ENCODE data around the gene ELMO3. TPM values are rescaled to one million over a fixed set of nuclear protein-coding genes. Genes with fewer than 3 reads are reported as not detected.

The ELMO3 gene
- total RNA-seq, 2 donors from 2014 or later: 3.0 to 3.1 TPM

- ATAC-seq (replicated peaks in 1 of 2) (no peak), DNase-seq (no peak)
- H3K4me1 Mint-ChIP-seq (ENCODE audit: low read depth): peaks cover 31% of the 10 kb centered on the region
- no peak overlapping the region for H3K27ac Mint-ChIP-seq
- H3K36me3 Mint-ChIP-seq (ENCODE audit: insufficient read depth in 2 of 2): peaks cover 9 to 18% of the 10 kb centered on the region in 2 donors
- no peaks in the 10 kb centered on the region for H3K27me3 Mint-ChIP-seq (ENCODE audit: low read depth)
- no peaks in the 10 kb centered on the region for H3K9me3 Mint-ChIP-seq
- no peak overlapping the region for H3K4me3 Mint-ChIP-seq
These were observed 31.2 kb downstream of the ELMO3 start for GRCh38 chr16:67229906-67230808.

- H3K36me3 Mint-ChIP-seq (ENCODE audit: insufficient read depth in 2 of 2): peaks cover 10 to 18% of the 10 kb centered on the region in 2 donors
- no peak overlapping the region for H3K27ac Mint-ChIP-seq
These were observed 32.1 kb downstream of the ELMO3 start for GRCh38 chr16:67230809-67231660.

GRCh38 chr16:67233596-67233995 is 34.7 kb downstream of the ELMO3 start:
- DNase-seq (no peak), ATAC-seq (replicated peaks in 1 of 2) (no peak)
- Mint-ChIP-seq H3K27ac (no peak overlapping the region), H3K4me1 (ENCODE audit: low read depth) (peaks cover 7% of the 10 kb centered on the region), H3K27me3 (ENCODE audit: low read depth) (no peaks in the 10 kb centered on the region), H3K36me3 (ENCODE audit: insufficient read depth in 2 of 2) (peaks cover 19 to 28% of the 10 kb centered on the region in 2 donors), H3K9me3 (no peaks in the 10 kb centered on the region), H3K4me3 (no peak overlapping the region)

More at GRCh38 chr16:67230809-67231660, 32.1 kb downstream of the ELMO3 start:
- DNase-seq (no peak), ATAC-seq (replicated peaks in 1 of 2) (no peak)
- no peaks in the 10 kb centered on the region for H3K27me3 Mint-ChIP-seq (ENCODE audit: low read depth)
- H3K4me3 Mint-ChIP-seq: no peak overlapping the region
- H3K4me1 Mint-ChIP-seq (ENCODE audit: low read depth): peaks cover 22% of the 10 kb centered on the region
- no peaks in the 10 kb centered on the region for H3K9me3 Mint-ChIP-seq

- no peak for DNase-seq
- peaks cover 19 to 30% of the 10 kb centered on the region in 2 donors for H3K36me3 Mint-ChIP-seq (ENCODE audit: insufficient read depth in 2 of 2)
- no peaks in the 10 kb centered on the region for H3K27me3 Mint-ChIP-seq (ENCODE audit: low read depth)
- peaks cover 7% of the 10 kb centered on the region for H3K4me1 Mint-ChIP-seq (ENCODE audit: low read depth)
- no peak overlapping the region for H3K4me3 Mint-ChIP-seq
- ATAC-seq (replicated peaks in 1 of 2): no peak
- H3K9me3 Mint-ChIP-seq: no peaks in the 10 kb centered on the region
- H3K27ac Mint-ChIP-seq: no peak overlapping the region
These were observed 35.3 kb downstream of the ELMO3 start for GRCh38 chr16:67234180-67234597.

- H3K9me3 Mint-ChIP-seq: no peaks in the 10 kb centered on the region
- peaks cover 17 to 27% of the 10 kb centered on the region in 2 donors for H3K36me3 Mint-ChIP-seq (ENCODE audit: insufficient read depth in 2 of 2)
- peak overlapping the region; percentile 47 to 57 for H3K4me3 Mint-ChIP-seq
- peaks cover 7% of the 10 kb centered on the region for H3K4me1 Mint-ChIP-seq (ENCODE audit: low read depth)
- DNase-seq (peak in 1 of 2 donors; percentile 35), ATAC-seq (replicated peaks in 1 of 2) (peak; percentile 34 to 73)
- peak overlapping the region; percentile 64 for H3K27ac Mint-ChIP-seq
- no peaks in the 10 kb centered on the region for H3K27me3 Mint-ChIP-seq (ENCODE audit: low read depth)
These were observed 37.1 kb downstream of the ELMO3 start for GRCh38 chr16:67235816-67236562.

- peaks cover 17 to 27% of the 10 kb centered on the region in 2 donors for H3K36me3 Mint-ChIP-seq (ENCODE audit: insufficient read depth in 2 of 2)
- DNase-seq: peak; percentile 85 to 93
These were observed 37.8 kb downstream of the ELMO3 start for GRCh38 chr16:67236563-67237395.

GRCh38 chr16:67237396-67238277 is 38.7 kb downstream of the ELMO3 start:
- DNase-seq (no peak), ATAC-seq (replicated peaks in 1 of 2) (no peak)
- no peak overlapping the region for H3K27ac Mint-ChIP-seq
- no peaks in the 10 kb centered on the region for H3K9me3 Mint-ChIP-seq
- H3K4me1 Mint-ChIP-seq (ENCODE audit: low read depth): peaks cover 19% of the 10 kb centered on the region
- peaks cover 17 to 22% of the 10 kb centered on the region in 2 donors for H3K36me3 Mint-ChIP-seq (ENCODE audit: insufficient read depth in 2 of 2)
- H3K27me3 Mint-ChIP-seq (ENCODE audit: low read depth): no peaks in the 10 kb centered on the region
- H3K4me3 Mint-ChIP-seq: no peak overlapping the region

More at GRCh38 chr16:67236563-67237395, 37.8 kb downstream of the ELMO3 start:
- peak; percentile 88 to 89 for ATAC-seq (replicated peaks in 1 of 2)
- Mint-ChIP-seq H3K27me3 (ENCODE audit: low read depth) (no peaks in the 10 kb centered on the region), H3K4me3 (peak overlapping the region; percentile 47 to 57), H3K27ac (peak overlapping the region; percentile 64), H3K9me3 (no peaks in the 10 kb centered on the region), H3K4me1 (ENCODE audit: low read depth) (peaks cover 14% of the 10 kb centered on the region)

- peaks cover 15 to 21% of the 10 kb centered on the region in 2 donors for H3K36me3 Mint-ChIP-seq (ENCODE audit: insufficient read depth in 2 of 2)
These were observed 39.3 kb downstream of the ELMO3 start for GRCh38 chr16:67238278-67238575.

GRCh38 chr16:67238806-67239470 is 40.0 kb downstream of the ELMO3 start:
- ATAC-seq (replicated peaks in 1 of 2): no peak
- H3K27ac Mint-ChIP-seq: no peak overlapping the region
- H3K36me3 Mint-ChIP-seq (ENCODE audit: insufficient read depth in 2 of 2): peaks cover 13 to 16% of the 10 kb centered on the region in 2 donors

More at GRCh38 chr16:67238278-67238575, 39.3 kb downstream of the ELMO3 start:
- DNase-seq (no peak), ATAC-seq (replicated peaks in 1 of 2) (no peak)
- H3K4me1 Mint-ChIP-seq (ENCODE audit: low read depth): peaks cover 22% of the 10 kb centered on the region
- no peak overlapping the region for H3K27ac Mint-ChIP-seq
- no peaks in the 10 kb centered on the region for H3K27me3 Mint-ChIP-seq (ENCODE audit: low read depth)
- no peaks in the 10 kb centered on the region for H3K9me3 Mint-ChIP-seq
- no peak overlapping the region for H3K4me3 Mint-ChIP-seq

GRCh38 chr16:67240506-67240905 is 41.6 kb downstream of the ELMO3 start:
- H3K4me3 Mint-ChIP-seq: no peak overlapping the region
- H3K27ac Mint-ChIP-seq: no peak overlapping the region

More at GRCh38 chr16:67238806-67239470, 40.0 kb downstream of the ELMO3 start:
- no peaks in the 10 kb centered on the region for H3K27me3 Mint-ChIP-seq (ENCODE audit: low read depth)
- no peak for DNase-seq
- no peaks in the 10 kb centered on the region for H3K9me3 Mint-ChIP-seq
- H3K4me3 Mint-ChIP-seq: no peak overlapping the region
- H3K4me1 Mint-ChIP-seq (ENCODE audit: low read depth): peaks cover 29% of the 10 kb centered on the region

More at GRCh38 chr16:67240506-67240905, 41.6 kb downstream of the ELMO3 start:
- ATAC-seq (replicated peaks in 1 of 2) (no peak), DNase-seq (no peak)
- peaks cover 15 to 18% of the 10 kb centered on the region in 2 donors for H3K36me3 Mint-ChIP-seq (ENCODE audit: insufficient read depth in 2 of 2)
- H3K9me3 Mint-ChIP-seq: no peaks in the 10 kb centered on the region
- H3K27me3 Mint-ChIP-seq (ENCODE audit: low read depth): no peaks in the 10 kb centered on the region
- peaks cover 44% of the 10 kb centered on the region for H3K4me1 Mint-ChIP-seq (ENCODE audit: low read depth)

Measured in activated T-cell treated with anti-CD3 and anti-CD28 coated beads, Interleukin-2, amount 50 U/mL, for 72 hours (primary cell).